ENCODE data around the gene GABRP. TPM values are rescaled to one million over a fixed set of nuclear protein-coding genes. Genes with fewer than 3 reads are reported as not detected.

GABRP gene
- total and polyA plus RNA-seq, 12 donors = 0.03 to 0.26 (median 0.13) TPM; not detected in 7

- no peak for TF ChIP-seq POLR2A (IDR thresholded peaks at IDR 0.05)
- TF ChIP-seq, protein P1, sequence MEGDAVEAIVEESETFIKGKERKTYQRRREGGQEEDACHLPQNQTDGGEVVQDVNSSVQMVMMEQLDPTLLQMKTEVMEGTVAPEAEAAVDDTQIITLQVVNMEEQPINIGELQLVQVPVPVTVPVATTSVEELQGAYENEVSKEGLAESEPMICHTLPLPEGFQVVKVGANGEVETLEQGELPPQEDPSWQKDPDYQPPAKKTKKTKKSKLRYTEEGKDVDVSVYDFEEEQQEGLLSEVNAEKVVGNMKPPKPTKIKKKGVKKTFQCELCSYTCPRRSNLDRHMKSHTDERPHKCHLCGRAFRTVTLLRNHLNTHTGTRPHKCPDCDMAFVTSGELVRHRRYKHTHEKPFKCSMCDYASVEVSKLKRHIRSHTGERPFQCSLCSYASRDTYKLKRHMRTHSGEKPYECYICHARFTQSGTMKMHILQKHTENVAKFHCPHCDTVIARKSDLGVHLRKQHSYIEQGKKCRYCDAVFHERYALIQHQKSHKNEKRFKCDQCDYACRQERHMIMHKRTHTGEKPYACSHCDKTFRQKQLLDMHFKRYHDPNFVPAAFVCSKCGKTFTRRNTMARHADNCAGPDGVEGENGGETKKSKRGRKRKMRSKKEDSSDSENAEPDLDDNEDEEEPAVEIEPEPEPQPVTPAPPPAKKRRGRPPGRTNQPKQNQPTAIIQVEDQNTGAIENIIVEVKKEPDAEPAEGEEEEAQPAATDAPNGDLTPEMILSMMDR (IDR thresholded peaks at IDR 0.05) = no peak
- intact Hi-C loops (cut with DNase I) = no loop called here
- no peak for DNase-seq
- H3K4me3 ChIP-seq = no peak overlapping the region
- no peak overlapping the region for H3K27ac ChIP-seq
- no peaks in the 10 kb centered on the region for H3K27me3 ChIP-seq
- no peaks in the 10 kb centered on the region for H3K9me3 ChIP-seq (replicated peaks in 1 of 3)
- H3K36me3 ChIP-seq (replicated peaks in 1 of 2) = no peaks in the 10 kb centered on the region
- H3K4me1 ChIP-seq (replicated peaks in 1 of 2) = no peaks in the 10 kb centered on the region
- WGBS, 4 donors = 88 to 92% (median 89%) methylated on average over 8 of the region's 8 CpGs
Observed at GRCh38 chr5:170756691-170757090, 26.8 kb upstream of the GABRP start.

DNA sequence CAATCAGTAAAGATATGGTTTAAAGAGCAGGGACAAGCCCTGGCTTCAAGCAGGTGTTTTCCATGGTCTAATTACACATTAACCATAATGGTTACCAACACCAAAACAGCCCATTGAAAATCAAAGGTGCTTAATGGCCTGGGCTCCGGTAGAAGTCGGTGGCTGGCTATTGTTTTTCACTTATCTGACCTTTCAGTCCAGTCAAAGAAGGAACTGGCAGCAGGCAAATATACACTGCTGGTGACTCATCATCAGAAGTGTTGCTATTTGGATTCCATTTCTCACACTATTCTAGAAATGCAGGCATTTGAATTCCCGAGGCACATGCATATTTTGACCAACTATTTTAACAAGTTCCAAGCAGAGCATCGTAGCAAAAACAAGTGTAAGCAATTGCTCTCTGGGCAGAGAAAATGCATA is 26.3 kb upstream of the GABRP start:
- DNase-seq = no peak
- H3K9me3 ChIP-seq (replicated peaks in 1 of 3) = no peaks in the 10 kb centered on the region
- intact Hi-C loops (cut with DNase I) = no loop called here
- H3K36me3 ChIP-seq (replicated peaks in 1 of 2) = no peaks in the 10 kb centered on the region
- TF ChIP-seq, protein P1 (IDR thresholded peaks at IDR 0.05) = no peak
- no peak for TF ChIP-seq POLR2A (IDR thresholded peaks at IDR 0.05)
- H3K27me3 ChIP-seq = no peaks in the 10 kb centered on the region
- no peak overlapping the region for H3K27ac ChIP-seq
- H3K4me1 ChIP-seq (replicated peaks in 1 of 2) = no peaks in the 10 kb centered on the region
- WGBS, 4 donors = 38 to 57% (median 43%) methylated on average over 4 of the region's 4 CpGs
- H3K4me3 ChIP-seq = no peak overlapping the region

DNA sequence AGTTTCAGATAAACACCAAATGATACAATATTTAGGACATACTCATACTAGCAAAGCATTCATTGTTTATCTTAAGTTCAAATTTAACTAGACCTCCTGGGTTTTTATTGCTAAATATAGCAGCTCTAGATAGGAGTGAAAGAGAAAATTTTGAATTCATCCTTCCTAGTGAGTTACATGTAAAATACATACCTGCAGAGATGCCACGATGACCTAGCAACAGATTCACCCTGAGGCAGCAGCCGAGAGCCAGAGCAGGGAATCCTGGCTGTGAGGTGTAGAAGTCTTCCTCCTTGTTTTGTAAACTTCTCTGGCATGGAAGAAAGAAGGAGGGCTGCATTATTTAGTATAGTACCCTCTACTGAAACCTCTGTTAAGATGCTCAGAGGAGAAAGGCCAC is 25.9 kb upstream of the GABRP start:
- DNase-seq = no peak
- Histone ChIP-seq H3K27ac (no peak overlapping the region), H3K36me3 (replicated peaks in 1 of 2) (no peaks in the 10 kb centered on the region), H3K27me3 (no peaks in the 10 kb centered on the region), H3K4me3 (no peak overlapping the region), H3K9me3 (replicated peaks in 1 of 3) (no peaks in the 10 kb centered on the region), H3K4me1 (replicated peaks in 1 of 2) (no peaks in the 10 kb centered on the region)
- no peak for TF ChIP-seq POLR2A (IDR thresholded peaks at IDR 0.05)
- TF ChIP-seq, protein P1 (IDR thresholded peaks at IDR 0.05) = no peak
- intact Hi-C loops (cut with DNase I) = no loop called here
- 76 to 94% (median 92%) methylated on average over 2 of the region's 2 CpGs for WGBS, 4 donors

DNA sequence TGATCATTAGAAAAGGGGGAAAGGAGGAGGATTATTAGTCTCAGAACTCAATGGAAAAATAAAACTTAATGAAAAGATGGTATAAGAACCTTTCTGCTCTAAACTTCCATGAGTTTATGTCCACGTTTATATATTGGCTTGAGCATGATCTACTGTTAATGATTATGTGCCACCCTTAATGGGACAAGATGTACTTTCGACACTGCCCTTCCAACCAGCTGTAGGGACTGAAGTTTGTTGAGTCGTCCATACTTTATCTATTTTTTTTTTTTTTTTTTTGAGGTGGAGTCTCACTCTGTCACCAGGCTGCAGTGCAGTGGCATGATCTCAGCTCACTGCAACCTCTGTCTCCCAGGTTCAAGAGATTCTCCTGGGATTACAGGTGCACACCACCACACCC is 25.0 kb upstream of the GABRP start:
- Histone ChIP-seq H3K4me1 (replicated peaks in 1 of 2) (no peaks in the 10 kb centered on the region), H3K4me3 (no peak overlapping the region), H3K27me3 (no peaks in the 10 kb centered on the region), H3K36me3 (replicated peaks in 1 of 2) (no peaks in the 10 kb centered on the region), H3K27ac (no peak overlapping the region), H3K9me3 (replicated peaks in 1 of 3) (no peaks in the 10 kb centered on the region)
- WGBS, 4 donors = 80 to 87% (median 81%) methylated on average over 3 of the region's 3 CpGs
- TF ChIP-seq, protein P1 (IDR thresholded peaks at IDR 0.05) = no peak
- TF ChIP-seq POLR2A (IDR thresholded peaks at IDR 0.05) = no peak
- no peak for DNase-seq
- intact Hi-C loops (cut with DNase I) = no loop called here

All from adrenal gland (tissue), 12 donors.